ENCODE results near the gene LGALS4.

Gene LGALS4

DNA sequence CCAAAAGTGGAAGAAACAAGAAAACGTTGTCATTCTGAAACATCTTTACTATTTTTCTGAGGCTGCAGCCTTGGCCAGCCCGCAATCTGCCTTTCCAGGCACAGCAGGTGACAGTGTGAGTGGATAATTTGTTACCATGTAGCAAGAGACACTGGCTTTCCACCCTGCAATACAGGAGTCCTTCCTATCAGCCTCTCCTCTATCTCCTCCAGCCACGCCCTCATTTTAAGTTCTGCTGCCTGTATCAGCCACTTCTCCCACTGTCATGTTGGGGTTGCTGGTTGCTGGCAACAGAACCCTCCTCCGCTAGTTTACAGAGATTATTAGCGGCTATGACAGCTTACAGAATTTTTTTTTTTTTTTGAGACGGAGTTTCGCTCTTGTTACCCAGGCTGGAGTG, 31.7 kb downstream of the LGALS4 start (continued):
- no peak for TF ChIP-seq BACH2 (CRISPR knock-in tag; IDR thresholded peaks at IDR 0.05; ENCODE audit: borderline replicate concordance)
- TF ChIP-seq CSDC2 (CRISPR knock-in tag; IDR thresholded peaks at IDR 0.05): no peak
- TF ChIP-seq TOX (CRISPR knock-in tag; IDR thresholded peaks at IDR 0.05; ENCODE audit: borderline replicate concordance): no peak
- no peak for TF ChIP-seq ZNF70 (CRISPR knock-in tag; IDR thresholded peaks at IDR 0.05)
- TF ChIP-seq ZNF565 (CRISPR knock-in tag; conservative IDR thresholded peaks at IDR 0.05; ENCODE audit: low read depth): no peak
- TF ChIP-seq SNAI2 (CRISPR knock-in tag; IDR thresholded peaks at IDR 0.05): no peak
- TF ChIP-seq ISL1 (CRISPR knock-in tag; IDR thresholded peaks at IDR 0.05): no peak

DNA sequence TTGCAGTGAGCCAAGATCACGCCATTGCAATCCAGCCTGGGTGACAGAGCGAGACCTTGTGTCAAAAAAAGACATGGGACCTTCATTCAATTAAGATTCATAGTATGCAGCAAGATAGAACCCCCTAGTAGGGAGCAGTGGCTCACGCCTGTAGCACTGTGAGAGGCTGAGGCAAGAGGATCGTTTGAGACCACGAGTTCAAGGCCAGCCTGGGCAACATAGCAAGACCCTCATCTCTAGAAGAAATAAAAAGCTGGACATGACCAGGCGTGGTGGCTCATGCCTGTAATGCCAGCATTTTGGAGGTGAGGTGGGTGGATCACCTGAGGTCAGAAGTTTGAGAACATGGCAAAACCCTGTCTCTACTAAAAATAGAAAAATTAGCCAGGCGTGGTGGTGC, 32.3 kb downstream of the LGALS4 start:
- no peak for ATAC-seq
- TF ChIP-seq ZNF565 (CRISPR knock-in tag; conservative IDR thresholded peaks at IDR 0.05; ENCODE audit: low read depth) (no peak), BACH2 (CRISPR knock-in tag; IDR thresholded peaks at IDR 0.05; ENCODE audit: borderline replicate concordance) (no peak), ARNTL (CRISPR knock-in tag; IDR thresholded peaks at IDR 0.05; ENCODE audit: borderline replicate concordance, low read depth) (no peak), GLIS3 (CRISPR knock-in tag; IDR thresholded peaks at IDR 0.05) (no peak), ISL1 (CRISPR knock-in tag; IDR thresholded peaks at IDR 0.05) (no peak), ZFP3 (CRISPR knock-in tag; IDR thresholded peaks at IDR 0.05) (no peak), TCF4 (CRISPR knock-in tag; IDR thresholded peaks at IDR 0.05; ENCODE audit: borderline replicate concordance) (no peak), ZFP30 (CRISPR knock-in tag; IDR thresholded peaks at IDR 0.05) (no peak), RARB (CRISPR knock-in tag; IDR thresholded peaks at IDR 0.05) (no peak)
- TF ChIP-seq, protein P1, sequence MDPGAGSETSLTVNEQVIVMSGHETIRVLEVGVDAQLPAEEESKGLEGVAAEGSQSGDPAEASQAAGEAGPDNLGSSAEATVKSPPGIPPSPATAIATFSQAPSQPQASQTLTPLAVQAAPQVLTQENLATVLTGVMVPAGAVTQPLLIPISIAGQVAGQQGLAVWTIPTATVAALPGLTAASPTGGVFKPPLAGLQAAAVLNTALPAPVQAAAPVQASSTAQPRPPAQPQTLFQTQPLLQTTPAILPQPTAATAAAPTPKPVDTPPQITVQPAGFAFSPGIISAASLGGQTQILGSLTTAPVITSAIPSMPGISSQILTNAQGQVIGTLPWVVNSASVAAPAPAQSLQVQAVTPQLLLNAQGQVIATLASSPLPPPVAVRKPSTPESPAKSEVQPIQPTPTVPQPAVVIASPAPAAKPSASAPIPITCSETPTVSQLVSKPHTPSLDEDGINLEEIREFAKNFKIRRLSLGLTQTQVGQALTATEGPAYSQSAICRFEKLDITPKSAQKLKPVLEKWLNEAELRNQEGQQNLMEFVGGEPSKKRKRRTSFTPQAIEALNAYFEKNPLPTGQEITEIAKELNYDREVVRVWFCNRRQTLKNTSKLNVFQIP (CRISPR knock-in tag; IDR thresholded peaks at IDR 0.05; ENCODE audit: borderline replicate concordance, low read depth): no peak
- TF ChIP-seq, protein P2, sequence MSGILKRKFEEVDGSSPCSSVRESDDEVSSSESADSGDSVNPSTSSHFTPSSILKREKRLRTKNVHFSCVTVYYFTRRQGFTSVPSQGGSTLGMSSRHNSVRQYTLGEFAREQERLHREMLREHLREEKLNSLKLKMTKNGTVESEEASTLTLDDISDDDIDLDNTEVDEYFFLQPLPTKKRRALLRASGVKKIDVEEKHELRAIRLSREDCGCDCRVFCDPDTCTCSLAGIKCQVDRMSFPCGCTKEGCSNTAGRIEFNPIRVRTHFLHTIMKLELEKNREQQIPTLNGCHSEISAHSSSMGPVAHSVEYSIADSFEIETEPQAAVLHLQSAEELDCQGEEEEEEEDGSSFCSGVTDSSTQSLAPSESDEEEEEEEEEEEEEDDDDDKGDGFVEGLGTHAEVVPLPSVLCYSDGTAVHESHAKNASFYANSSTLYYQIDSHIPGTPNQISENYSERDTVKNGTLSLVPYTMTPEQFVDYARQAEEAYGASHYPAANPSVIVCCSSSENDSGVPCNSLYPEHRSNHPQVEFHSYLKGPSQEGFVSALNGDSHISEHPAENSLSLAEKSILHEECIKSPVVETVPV (CRISPR knock-in tag; IDR thresholded peaks at IDR 0.05): no peak
- TF ChIP-seq, protein P3, sequence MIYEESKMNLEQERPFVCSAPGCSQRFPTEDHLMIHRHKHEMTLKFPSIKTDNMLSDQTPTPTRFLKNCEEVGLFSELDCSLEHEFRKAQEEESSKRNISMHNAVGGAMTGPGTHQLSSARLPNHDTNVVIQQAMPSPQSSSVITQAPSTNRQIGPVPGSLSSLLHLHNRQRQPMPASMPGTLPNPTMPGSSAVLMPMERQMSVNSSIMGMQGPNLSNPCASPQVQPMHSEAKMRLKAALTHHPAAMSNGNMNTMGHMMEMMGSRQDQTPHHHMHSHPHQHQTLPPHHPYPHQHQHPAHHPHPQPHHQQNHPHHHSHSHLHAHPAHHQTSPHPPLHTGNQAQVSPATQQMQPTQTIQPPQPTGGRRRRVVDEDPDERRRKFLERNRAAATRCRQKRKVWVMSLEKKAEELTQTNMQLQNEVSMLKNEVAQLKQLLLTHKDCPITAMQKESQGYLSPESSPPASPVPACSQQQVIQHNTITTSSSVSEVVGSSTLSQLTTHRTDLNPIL (CRISPR knock-in tag; IDR thresholded peaks at IDR 0.05; ENCODE audit: low read depth): no peak
- TF ChIP-seq, protein P4, sequence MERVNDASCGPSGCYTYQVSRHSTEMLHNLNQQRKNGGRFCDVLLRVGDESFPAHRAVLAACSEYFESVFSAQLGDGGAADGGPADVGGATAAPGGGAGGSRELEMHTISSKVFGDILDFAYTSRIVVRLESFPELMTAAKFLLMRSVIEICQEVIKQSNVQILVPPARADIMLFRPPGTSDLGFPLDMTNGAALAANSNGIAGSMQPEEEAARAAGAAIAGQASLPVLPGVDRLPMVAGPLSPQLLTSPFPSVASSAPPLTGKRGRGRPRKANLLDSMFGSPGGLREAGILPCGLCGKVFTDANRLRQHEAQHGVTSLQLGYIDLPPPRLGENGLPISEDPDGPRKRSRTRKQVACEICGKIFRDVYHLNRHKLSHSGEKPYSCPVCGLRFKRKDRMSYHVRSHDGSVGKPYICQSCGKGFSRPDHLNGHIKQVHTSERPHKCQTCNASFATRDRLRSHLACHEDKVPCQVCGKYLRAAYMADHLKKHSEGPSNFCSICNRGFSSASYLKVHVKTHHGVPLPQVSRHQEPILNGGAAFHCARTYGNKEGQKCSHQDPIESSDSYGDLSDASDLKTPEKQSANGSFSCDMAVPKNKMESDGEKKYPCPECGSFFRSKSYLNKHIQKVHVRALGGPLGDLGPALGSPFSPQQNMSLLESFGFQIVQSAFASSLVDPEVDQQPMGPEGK (CRISPR knock-in tag; IDR thresholded peaks at IDR 0.05; ENCODE audit: borderline replicate concordance): no peak
- TF ChIP-seq, protein P5, sequence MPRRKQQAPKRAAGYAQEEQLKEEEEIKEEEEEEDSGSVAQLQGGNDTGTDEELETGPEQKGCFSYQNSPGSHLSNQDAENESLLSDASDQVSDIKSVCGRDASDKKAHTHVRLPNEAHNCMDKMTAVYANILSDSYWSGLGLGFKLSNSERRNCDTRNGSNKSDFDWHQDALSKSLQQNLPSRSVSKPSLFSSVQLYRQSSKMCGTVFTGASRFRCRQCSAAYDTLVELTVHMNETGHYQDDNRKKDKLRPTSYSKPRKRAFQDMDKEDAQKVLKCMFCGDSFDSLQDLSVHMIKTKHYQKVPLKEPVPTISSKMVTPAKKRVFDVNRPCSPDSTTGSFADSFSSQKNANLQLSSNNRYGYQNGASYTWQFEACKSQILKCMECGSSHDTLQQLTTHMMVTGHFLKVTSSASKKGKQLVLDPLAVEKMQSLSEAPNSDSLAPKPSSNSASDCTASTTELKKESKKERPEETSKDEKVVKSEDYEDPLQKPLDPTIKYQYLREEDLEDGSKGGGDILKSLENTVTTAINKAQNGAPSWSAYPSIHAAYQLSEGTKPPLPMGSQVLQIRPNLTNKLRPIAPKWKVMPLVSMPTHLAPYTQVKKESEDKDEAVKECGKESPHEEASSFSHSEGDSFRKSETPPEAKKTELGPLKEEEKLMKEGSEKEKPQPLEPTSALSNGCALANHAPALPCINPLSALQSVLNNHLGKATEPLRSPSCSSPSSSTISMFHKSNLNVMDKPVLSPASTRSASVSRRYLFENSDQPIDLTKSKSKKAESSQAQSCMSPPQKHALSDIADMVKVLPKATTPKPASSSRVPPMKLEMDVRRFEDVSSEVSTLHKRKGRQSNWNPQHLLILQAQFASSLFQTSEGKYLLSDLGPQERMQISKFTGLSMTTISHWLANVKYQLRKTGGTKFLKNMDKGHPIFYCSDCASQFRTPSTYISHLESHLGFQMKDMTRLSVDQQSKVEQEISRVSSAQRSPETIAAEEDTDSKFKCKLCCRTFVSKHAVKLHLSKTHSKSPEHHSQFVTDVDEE (CRISPR knock-in tag; IDR thresholded peaks at IDR 0.05): no peak

DNA sequence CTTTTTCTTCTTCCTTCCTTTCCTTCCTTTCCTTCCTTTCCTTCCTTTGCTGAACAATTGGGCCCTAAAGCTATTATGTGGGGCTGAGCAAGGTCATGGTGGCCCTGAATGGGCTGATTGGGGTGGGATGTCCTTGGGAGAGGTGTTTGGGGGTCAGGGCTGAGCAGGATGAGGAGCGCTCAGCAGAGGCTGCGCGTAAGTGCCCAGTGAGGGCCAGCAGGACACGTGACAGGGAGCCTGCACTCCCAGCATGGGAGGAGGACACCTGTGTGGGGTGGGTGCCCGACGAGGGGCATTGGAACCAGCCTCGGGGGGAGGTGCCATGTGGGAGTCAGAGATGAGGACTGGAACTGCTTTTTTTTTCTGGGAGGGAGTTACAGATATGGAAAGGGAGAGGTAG, 34.0 kb downstream of the LGALS4 start:
- TF ChIP-seq, protein P5 (CRISPR knock-in tag; IDR thresholded peaks at IDR 0.05): no peak
- TF ChIP-seq TOX (CRISPR knock-in tag; IDR thresholded peaks at IDR 0.05; ENCODE audit: borderline replicate concordance) (no peak), TCF4 (CRISPR knock-in tag; IDR thresholded peaks at IDR 0.05; ENCODE audit: borderline replicate concordance) (no peak), ZFP30 (CRISPR knock-in tag; IDR thresholded peaks at IDR 0.05) (no peak), OSR1 (CRISPR knock-in tag; IDR thresholded peaks at IDR 0.05) (no peak), ESRRG (CRISPR knock-in tag; IDR thresholded peaks at IDR 0.05) (no peak), GLIS3 (CRISPR knock-in tag; IDR thresholded peaks at IDR 0.05) (no peak), BACH2 (CRISPR knock-in tag; IDR thresholded peaks at IDR 0.05; ENCODE audit: borderline replicate concordance) (no peak), SNAI2 (CRISPR knock-in tag; IDR thresholded peaks at IDR 0.05) (no peak)
- TF ChIP-seq, protein P2 (CRISPR knock-in tag; IDR thresholded peaks at IDR 0.05): no peak
- TF ChIP-seq, protein P1 (CRISPR knock-in tag; IDR thresholded peaks at IDR 0.05; ENCODE audit: borderline replicate concordance, low read depth): no peak
- no peak for ATAC-seq

All from SK-N-SH treated with all-trans-retinoic acid at 6 μM for 48 hours (cell line).